SK-N-SH treated with all-trans-retinoic acid at 6 μM for 48 hours (cell line): ENCODE measurements around the gene SLC7A1.

Experiments used
- ATAC-seq: fragments of 200-7000 bp; cut with Tn5 transposase; 3 replicates; pipeline ENCODE4 v1.9.1; 2020; ENCODE audit warnings: mild to moderate bottlenecking, moderate library complexity
- ARNTL ChIP-seq: fragments of 450-650 bp; formaldehyde crosslinking; IDR thresholded peaks from 2 replicates; pipeline ENCODE4 v1.5.0; 2020; ENCODE audit warnings: low read depth, mild to moderate bottlenecking, moderate library complexity, borderline replicate concordance
- CREB5 ChIP-seq: fragments of 250-450 bp; sonication (Bioruptor Pico); IDR thresholded peaks from 2 replicates; pipeline ENCODE4 v1.5.1; 2020; ENCODE audit warnings: low read depth, mild to moderate bottlenecking, moderate library complexity
- CSDC2 ChIP-seq: fragments of 250-450 bp; sonication (Bioruptor Pico); IDR thresholded peaks from 2 replicates; pipeline ENCODE4 v1.5.0; 2020; ENCODE audit warnings: mild to moderate bottlenecking, moderate library complexity
- CSRNP3 ChIP-seq: fragments of 250-450 bp; sonication (Bioruptor Pico); IDR thresholded peaks from 2 replicates; pipeline ENCODE4 v1.5.1; 2021; ENCODE audit warnings: mild to moderate bottlenecking, moderate library complexity
- ESRRG ChIP-seq: fragments of 250-450 bp; sonication (Bioruptor Pico); IDR thresholded peaks from 2 replicates; pipeline ENCODE4 v1.6.1; 2021; ENCODE audit warnings: mild to moderate bottlenecking
- GLIS3 ChIP-seq: fragments of 250-450 bp; sonication (Bioruptor Pico); IDR thresholded peaks from 2 replicates; pipeline ENCODE4 v1.5.0; 2020; ENCODE audit warnings: mild to moderate bottlenecking, moderate library complexity
- ISL1 ChIP-seq: fragments of 250-450 bp; sonication (Bioruptor Pico); IDR thresholded peaks from 2 replicates; pipeline ENCODE4 v2.1.2; 2022; ENCODE audit warnings: mild to moderate bottlenecking, moderate library complexity
- OSR1 ChIP-seq: fragments of 250-450 bp; sonication (Bioruptor Pico); IDR thresholded peaks from 2 replicates; pipeline ENCODE4 v1.8.0; 2022; ENCODE audit warnings: moderate library complexity, mild to moderate bottlenecking, inconsistent platforms
- PATZ1 ChIP-seq: fragments of 250-450 bp; sonication (Bioruptor Pico); IDR thresholded peaks from 2 replicates; pipeline ENCODE4 v1.8.0; 2020; ENCODE audit warnings: mild to moderate bottlenecking, moderate library complexity, borderline replicate concordance
- RARB ChIP-seq: fragments of 250-450 bp; sonication (Bioruptor Pico); IDR thresholded peaks from 2 replicates; pipeline ENCODE4 v1.8.0; 2021; ENCODE audit warnings: mild to moderate bottlenecking, moderate library complexity
- TCF4 ChIP-seq: fragments of 250-450 bp; sonication (Bioruptor Pico); IDR thresholded peaks from 2 replicates; pipeline ENCODE4 v1.8.0; 2021; ENCODE audit warnings: mild to moderate bottlenecking, moderate library complexity, borderline replicate concordance
- TOX ChIP-seq: fragments of 250-450 bp; sonication (Bioruptor Pico); IDR thresholded peaks from 2 replicates; pipeline ENCODE4 v1.8.0; 2021; ENCODE audit warnings: mild to moderate bottlenecking, moderate library complexity, borderline replicate concordance
- TSHZ2 ChIP-seq: fragments of 250-450 bp; sonication (Bioruptor Pico); IDR thresholded peaks from 2 replicates; pipeline ENCODE4 v1.5.0; 2020; ENCODE audit warnings: mild to moderate bottlenecking, moderate library complexity
- ZC3H10 ChIP-seq: fragments of 250-450 bp; sonication (Bioruptor Pico); IDR thresholded peaks from 2 replicates; pipeline ENCODE4 v1.5.1; 2021; ENCODE audit warnings: mild to moderate bottlenecking, moderate library complexity
- ZFP3 ChIP-seq: fragments of 250-450 bp; sonication (Bioruptor Pico); IDR thresholded peaks from 2 replicates; pipeline ENCODE4 v1.5.0; 2020; ENCODE audit warnings: mild to moderate bottlenecking, moderate library complexity
- ZFP30 ChIP-seq: fragments of 450-650 bp; formaldehyde crosslinking; IDR thresholded peaks from 2 replicates; pipeline ENCODE4 v1.5.0; 2022; ENCODE audit warnings: mild to moderate bottlenecking, moderate library complexity
- ZNF565 ChIP-seq: fragments of 450-650 bp; formaldehyde crosslinking; conservative IDR thresholded peaks from 2 replicates; pipeline ENCODE4 v1.5.0; 2020; ENCODE audit warnings: low read depth, mild to moderate bottlenecking, moderate library complexity
- ZNF70 ChIP-seq: fragments of 450-650 bp; formaldehyde crosslinking; IDR thresholded peaks from 2 replicates; pipeline ENCODE4 v1.5.0; 2020; ENCODE audit warnings: mild to moderate bottlenecking, moderate library complexity
- ZNF8 ChIP-seq: fragments of 450-650 bp; formaldehyde crosslinking; IDR thresholded peaks from 2 replicates; pipeline ENCODE4 v1.5.0; 2020; ENCODE audit warnings: mild to moderate bottlenecking, moderate library complexity

The SLC7A1 gene

GRCh38 chr13:29524641-29525040, 70.8 kb downstream of the SLC7A1 start:
- no peak for TF ChIP-seq ZNF8 (CRISPR knock-in tag)
- TF ChIP-seq CSRNP3, result no peak
- TF ChIP-seq CSDC2 (CRISPR knock-in tag), result no peak
- TF ChIP-seq ZFP30, result no peak
- no peak for TF ChIP-seq PATZ1
- no peak for TF ChIP-seq ZC3H10 (CRISPR knock-in tag)
- TF ChIP-seq ARNTL (CRISPR knock-in tag), result no peak
- TF ChIP-seq OSR1 (CRISPR knock-in tag), result no peak
- TF ChIP-seq, all 23 proteins: peak for 0
- ATAC-seq, result no peak

GRCh38 chr13:29524176-29524575, 71.3 kb downstream of the SLC7A1 start:
- no peak for ATAC-seq
- TF ChIP-seq OSR1 (CRISPR knock-in tag) (no peak), GLIS3 (no peak), TOX (no peak), RARB (no peak), ZFP3 (CRISPR knock-in tag) (no peak), ZFP30 (no peak), ZNF70 (no peak), ZNF8 (CRISPR knock-in tag) (no peak), CSDC2 (CRISPR knock-in tag) (no peak), ZC3H10 (CRISPR knock-in tag) (no peak)

- ATAC-seq, result no peak
- TF ChIP-seq ZNF70 (no peak), ESRRG (CRISPR knock-in tag) (no peak), CSDC2 (CRISPR knock-in tag) (no peak), TCF4 (CRISPR knock-in tag) (no peak), TSHZ2 (CRISPR knock-in tag) (no peak), ISL1 (no peak), ZNF8 (CRISPR knock-in tag) (no peak), ZFP3 (CRISPR knock-in tag) (no peak), PATZ1 (no peak), TOX (no peak), CREB5 (no peak)
Measured at GRCh38 chr13:29523199-29523961, 72.1 kb downstream of the SLC7A1 start.

- peak; percentile 79 for ATAC-seq
- no peak for TF ChIP-seq ZNF565 (CRISPR knock-in tag)
- TF ChIP-seq ESRRG (CRISPR knock-in tag), result no peak
- no peak for TF ChIP-seq ZNF8 (CRISPR knock-in tag)
- no peak for TF ChIP-seq ZC3H10 (CRISPR knock-in tag)
- no peak for TF ChIP-seq ARNTL (CRISPR knock-in tag)
- no peak for TF ChIP-seq ZFP30
- no peak for TF ChIP-seq CSRNP3
- TF ChIP-seq PATZ1, result 0 out of 2 replicates have a peak, but pooled peaks have one; percentile 15
Measured at GRCh38 chr13:29522044-29522685, 73.3 kb downstream of the SLC7A1 start.
